ENCODE results near the gene STRAP. TPM values are rescaled to one million over a fixed set of nuclear protein-coding genes. Genes with fewer than 3 reads are reported as not detected.

STRAP gene
- total and polyA plus RNA-seq, 2 of the 8 experiments (the other 6 are each of a cell fraction or from before 2014, with no cell fraction given): 107 to 251 TPM

DNA sequence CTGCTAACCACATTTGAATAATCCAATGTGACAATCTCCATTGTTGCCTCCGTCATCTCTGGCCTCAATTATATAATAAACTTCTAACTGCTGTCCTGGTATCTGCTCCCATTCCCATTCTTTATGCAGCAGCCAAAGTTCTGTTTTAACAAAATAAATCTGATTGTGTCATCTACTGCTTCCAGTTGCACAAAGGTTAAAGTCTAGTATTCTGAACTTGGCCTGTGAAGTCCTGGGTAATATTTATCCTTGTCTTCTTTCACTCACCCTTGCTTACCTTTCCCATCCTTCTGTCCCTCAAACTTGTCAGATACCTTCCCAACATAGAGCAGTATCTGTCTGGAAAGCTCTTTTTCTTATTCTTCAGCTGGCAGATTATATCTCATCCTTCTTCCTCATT lies 19.3 kb upstream of the STRAP start (continued):
- no peak for TF ChIP-seq GTF2F1 (IDR thresholded peaks at IDR 0.05; ENCODE audit: borderline replicate concordance, low read depth, low read length)
- no peak for TF ChIP-seq YY1 (IDR thresholded peaks at IDR 0.05; ENCODE audit: low read depth, low read length)
- no peak for TF ChIP-seq JUN (IDR thresholded peaks at IDR 0.05; ENCODE audit: low read depth, low read length)
- TF ChIP-seq SP4 (IDR thresholded peaks at IDR 0.05; ENCODE audit: low read length): no peak
- no peak for TF ChIP-seq BACH1 (IDR thresholded peaks at IDR 0.05; ENCODE audit: low read length)
- TF ChIP-seq BRCA1 (IDR thresholded peaks at IDR 0.05; ENCODE audit: low read depth, low read length): no peak
- no peak for TF ChIP-seq RXRA (IDR thresholded peaks at IDR 0.05; ENCODE audit: insufficient read depth, low read depth, low read length)
- TF ChIP-seq, protein P1, sequence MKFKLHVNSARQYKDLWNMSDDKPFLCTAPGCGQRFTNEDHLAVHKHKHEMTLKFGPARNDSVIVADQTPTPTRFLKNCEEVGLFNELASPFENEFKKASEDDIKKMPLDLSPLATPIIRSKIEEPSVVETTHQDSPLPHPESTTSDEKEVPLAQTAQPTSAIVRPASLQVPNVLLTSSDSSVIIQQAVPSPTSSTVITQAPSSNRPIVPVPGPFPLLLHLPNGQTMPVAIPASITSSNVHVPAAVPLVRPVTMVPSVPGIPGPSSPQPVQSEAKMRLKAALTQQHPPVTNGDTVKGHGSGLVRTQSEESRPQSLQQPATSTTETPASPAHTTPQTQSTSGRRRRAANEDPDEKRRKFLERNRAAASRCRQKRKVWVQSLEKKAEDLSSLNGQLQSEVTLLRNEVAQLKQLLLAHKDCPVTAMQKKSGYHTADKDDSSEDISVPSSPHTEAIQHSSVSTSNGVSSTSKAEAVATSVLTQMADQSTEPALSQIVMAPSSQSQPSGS (IDR thresholded peaks at IDR 0.05; ENCODE audit: low read length): no peak

Data from H1 (cell line).